UCSD-AML1 (cell line): ENCODE measurements around the gene CLIC3.

Experiments
- DNase-seq: peaks from one replicate; lab custom pipeline; 2025; ENCODE audit not compliant: unreplicated experiment; lab: John Stamatoyannopoulos, UW

The CLIC3 gene

GRCh38 chr9:137031904-137032640 is 35.7 kb upstream of the CLIC3 start, which contains the start of gene FUT7:
Gene FUT7 (minus strand): TSS chr9:137032088. CDS start chr9:137031991, 97 bp downstream.
- DNase-seq, result peak; percentile 64

DNA sequence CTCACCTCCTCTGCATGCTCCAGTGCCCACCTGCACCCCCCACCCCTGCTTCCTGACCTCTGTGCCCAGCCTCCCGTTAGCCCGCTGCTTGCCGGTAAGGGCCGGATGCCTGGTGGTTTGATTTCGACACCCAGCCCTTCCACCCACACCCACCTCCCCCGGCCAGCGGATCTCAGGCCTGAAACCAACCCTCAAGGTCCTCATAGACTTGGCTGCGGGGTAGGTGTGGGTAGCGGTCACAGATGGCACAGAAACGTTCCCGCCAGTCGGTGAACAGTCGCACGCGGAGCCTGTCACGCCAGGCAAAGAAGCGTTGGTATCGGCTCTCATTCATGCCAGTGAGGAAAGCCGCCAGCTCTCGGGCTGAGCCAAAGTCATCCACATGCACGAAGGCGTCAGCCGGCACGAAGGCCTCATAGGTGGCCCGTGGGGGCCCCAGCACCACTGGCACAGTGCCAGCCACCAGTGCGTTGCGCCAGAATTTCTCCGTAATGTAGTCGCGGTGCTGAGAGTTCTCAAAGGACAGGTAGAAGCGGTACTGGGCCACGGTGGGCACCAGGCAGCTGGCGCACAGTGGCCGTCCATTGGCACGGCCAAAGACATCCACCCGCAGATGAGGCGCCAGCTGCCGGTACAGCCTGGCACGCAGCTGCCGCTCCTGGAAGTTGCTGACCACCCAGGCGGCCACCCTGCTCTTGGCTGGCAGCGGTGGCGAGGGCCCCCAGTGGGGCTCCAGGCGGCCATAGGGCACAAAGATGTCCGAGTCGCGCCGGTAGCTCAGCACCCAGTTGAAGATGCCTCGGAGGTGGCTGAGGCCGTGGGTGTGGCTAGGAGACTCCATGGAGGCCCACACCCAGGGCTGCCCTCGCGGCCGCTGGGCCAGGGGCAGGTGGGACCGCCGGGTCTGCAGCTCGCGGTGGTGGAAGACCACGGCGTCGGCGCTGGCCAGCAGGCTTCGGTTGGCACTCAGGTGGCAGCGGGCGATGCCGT is 34.5 kb upstream of the CLIC3 start:
- DNase-seq, result peak; percentile 87

GRCh38 chr9:137030006-137030405 is 33.6 kb upstream of the CLIC3 start:
- DNase-seq, result peak; percentile 55

DNA sequence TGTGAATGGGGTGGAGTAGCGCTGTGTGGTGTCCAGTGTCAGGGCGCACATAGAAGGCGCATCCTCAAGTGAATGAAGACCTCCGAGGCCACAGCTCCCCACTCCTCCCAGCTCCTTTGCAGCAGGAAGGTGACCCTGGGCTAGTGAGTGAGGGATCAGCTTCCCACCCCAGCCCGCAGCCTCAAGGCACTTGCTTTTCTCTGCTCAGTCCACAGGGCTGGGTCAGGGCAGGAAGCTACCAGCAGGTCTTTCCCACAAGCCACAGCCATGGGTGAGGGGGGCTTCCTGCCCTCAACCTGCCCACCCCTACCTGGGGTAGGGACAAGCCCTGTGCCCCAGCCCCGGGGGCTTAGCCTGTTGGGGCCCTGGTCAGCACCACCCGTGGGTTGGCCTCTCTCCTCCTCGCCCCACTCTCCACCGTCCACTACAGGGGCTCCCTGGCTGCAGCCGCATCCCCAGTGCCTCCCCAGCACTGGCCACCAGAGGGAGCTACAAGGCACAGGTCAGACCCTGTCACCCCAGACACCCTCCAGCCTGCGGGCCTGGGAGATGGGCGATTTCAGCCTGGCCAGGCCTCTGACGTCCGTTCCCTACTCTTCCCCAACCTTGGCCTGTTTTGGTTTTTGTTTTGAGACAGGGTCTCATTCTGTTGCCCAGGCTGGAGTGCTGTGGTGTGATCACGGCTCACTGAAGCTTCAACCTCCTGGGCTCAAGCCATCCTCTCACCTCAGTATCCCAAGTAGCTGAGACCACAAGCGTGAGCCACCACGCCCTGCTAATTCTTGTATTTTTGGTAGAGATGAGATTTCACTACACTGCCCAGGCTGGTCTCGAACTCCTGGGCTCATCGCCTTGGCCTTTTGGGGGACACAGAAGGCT is 32.9 kb upstream of the CLIC3 start:
- peak; percentile 88 for DNase-seq

DNA sequence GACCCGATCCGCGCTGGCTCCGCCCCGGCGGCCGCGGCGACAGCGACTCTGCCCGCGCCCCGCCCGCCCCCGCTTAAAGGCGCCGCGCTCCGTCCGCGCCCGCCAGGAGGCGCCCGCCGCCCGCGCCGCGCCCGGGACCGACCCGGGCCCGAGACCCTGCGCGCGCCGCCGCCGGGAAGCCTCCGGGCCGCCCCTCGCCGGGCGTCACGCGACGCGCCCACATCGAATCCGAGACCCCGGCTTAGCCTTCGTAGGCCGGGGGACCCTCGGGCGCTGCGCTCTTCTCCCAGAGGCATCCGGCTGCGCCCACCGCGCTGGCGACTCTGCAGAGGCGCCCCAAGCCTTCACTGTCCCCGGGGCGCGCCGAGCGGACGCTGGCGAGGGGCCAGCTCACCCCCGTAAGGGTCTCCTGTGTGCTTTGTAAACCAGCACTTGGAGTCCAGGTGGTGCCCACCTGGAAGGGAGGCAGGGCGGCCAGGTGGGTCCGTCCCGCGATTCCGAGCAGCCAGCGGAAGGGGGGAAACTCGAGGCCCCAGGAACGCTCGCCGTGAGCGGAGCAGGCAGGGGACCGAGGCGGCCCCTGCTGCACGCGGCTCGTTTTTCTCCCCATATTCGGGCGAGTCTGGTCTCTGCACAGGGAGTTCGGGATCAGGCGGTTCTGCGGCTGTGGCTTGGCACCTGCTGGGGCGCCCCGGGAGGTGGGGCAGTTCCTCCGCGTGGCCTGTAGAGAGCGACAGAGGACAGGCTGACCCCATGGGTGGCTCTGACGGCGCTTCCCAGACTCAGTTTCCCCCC is 32.1 kb upstream of the CLIC3 start:
- DNase-seq, result peak; percentile 84

GRCh38 chr9:137027369-137028262 is 31.2 kb upstream of the CLIC3 start, which contains the start of gene ABCA2:
Gene ABCA2 (minus strand): TSS chr9:137028237. CDS start chr9:137028140, 97 bp downstream.
- no peak for DNase-seq

- no peak for DNase-seq
These were observed 30.5 kb upstream of the CLIC3 start for GRCh38 chr9:137026828-137027227.

DNA sequence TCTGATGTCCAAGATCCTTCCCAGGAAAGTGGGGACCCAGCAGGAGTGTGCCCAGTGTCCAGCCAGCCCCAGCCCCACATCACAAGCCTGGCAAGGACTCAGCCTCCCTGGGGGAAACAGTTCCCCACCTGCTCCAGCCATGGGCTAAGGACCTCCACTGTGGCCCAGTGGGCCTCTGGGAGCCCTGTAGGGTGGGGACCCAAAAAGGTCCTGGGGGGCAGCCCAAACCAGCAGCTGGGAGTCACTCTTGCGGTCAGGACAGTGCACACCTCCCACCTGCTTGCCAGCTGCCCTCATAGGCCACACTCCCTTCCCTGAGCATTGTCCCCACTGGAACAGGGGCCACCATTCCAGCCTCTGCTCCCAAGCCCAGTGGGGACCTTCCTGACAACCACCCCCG is 30.0 kb upstream of the CLIC3 start:
- DNase-seq, result no peak

GRCh38 chr9:137025517-137025966 is 29.2 kb upstream of the CLIC3 start:
- DNase-seq, result no peak

- DNase-seq, result no peak
These were observed 27.2 kb upstream of the CLIC3 start for GRCh38 chr9:137023583-137023991.

DNA sequence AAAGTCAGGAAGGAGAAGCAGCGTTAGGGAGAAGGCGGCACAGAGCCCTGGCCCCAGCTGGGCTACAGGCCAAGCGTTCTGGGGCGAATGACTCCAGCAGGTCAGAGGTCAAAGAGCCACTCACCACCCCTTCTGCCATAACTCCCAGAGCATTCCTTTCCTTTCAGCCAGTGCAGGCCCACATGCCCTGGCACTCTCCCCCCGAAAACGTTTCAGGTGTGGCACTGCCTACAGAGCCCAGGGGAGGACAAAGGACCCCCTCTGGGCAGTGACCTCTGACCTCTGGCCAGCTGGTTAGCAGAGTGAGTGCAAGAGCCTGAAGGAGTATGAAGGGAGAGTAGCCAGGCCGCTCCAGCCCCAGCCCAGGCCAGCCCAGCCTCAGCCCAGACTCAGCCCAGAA is 26.8 kb upstream of the CLIC3 start:
- DNase-seq, result no peak

GRCh38 chr9:137022662-137023008 is 26.3 kb upstream of the CLIC3 start:
- DNase-seq, result no peak

DNA sequence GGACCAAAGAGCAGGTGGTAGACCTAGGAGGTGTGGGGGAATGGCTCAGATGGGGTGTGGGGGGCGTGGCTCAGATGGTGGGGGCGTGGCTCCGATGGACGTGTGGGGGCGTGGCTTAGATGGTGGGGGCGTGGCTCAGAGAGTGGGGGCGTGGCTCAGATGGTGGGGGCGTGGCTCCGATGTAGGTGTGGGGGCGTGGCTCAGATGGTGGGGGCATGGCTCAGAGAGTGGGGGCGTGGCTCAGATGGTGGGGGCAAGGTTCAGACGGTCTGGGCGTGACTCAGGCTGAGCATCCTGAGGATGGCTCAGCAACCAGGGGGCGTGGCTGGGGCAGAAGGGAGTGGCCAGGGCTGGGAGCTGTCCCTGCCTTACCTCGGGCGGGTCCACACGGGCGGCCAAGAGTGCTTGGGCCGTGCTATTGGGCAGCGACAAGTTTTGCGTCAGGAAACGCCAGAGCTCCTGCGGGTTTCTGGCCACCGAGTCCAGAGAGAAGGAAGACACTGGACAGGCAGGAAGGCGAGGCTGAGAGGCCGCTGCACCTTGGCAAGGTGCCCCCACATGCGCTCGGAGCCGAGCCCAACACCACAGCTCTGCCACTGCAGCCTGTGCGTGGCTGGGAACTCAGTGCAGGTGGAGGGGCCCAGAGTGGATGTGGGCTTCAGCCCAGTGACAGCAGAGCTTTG is 25.8 kb upstream of the CLIC3 start:
- peak; percentile 68 for DNase-seq

DNA sequence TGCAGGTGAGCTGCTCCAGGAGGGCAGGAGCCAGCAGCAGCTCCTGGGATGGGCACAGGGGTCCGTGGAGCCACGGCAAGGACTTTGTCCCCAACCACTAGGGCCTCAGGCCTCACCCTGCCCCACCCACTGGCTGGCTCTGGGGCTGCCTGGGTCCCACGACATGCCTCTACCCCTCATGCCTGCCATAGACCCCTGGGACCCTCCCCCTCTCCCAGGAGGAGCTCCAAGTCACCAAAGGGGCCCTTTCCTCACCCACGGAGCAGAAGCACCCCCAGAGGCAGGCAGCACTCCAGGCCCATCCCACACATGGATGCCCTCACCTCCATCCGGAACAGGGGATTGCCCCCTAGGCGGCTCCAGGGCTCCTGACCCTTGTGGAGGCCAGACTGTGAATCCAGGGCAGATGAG is 25.2 kb upstream of the CLIC3 start:
- no peak for DNase-seq

DNA sequence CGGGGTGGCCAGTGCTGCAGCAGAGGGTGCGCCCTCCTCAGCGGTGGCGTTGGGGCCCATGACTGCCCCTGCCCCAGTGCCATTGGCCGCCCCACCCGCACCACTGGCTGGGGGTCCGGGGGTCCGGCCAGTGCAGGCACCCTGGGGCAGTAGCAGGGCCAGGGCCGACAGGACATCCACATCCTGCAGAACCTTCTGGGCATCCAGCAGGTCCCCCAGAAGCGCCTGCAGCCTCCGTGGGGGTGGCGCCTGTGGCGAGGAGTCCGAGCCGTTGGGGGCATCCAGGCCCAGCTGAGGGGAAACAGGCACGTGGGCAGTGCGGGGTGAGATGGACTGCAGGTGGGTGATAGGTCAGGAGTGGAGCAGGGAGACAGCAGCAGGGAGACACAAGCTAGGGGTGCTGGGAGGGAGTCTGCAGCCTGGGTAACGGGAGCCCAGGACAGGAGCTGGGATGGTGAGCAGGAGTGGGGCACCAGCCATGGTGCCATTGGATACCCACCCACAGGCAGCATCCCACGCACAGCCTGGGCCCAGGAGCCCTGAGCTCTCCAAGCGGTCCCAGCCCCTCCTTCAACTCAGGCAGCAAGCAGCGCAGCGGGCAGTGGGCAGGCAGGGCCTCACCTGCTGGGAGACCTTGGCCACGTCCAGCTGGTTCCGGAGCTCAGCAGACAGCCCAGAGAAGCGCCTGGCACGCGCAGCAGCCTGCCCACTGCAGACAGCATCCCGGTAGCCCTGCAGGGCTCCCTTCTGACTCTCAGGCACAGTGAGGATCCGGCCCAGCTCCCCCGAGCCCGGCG is 24.6 kb upstream of the CLIC3 start:
- DNase-seq, result no peak

- no peak for DNase-seq
These were observed 23.7 kb upstream of the CLIC3 start for GRCh38 chr9:137019891-137020683.
